Mucosa of descending colon (tissue), 3 donors: ENCODE results near the gene HOXC13. TPM values are rescaled to one million over a fixed set of nuclear protein-coding genes. Genes with fewer than 3 reads are reported as not detected.

Source experiments
- ATAC-seq: fragments of 200-7000 bp; cut with Tn5 transposase; one replicate; pipeline ENCODE4 v1.9.1; 2020; ENCODE audit warnings: mild to moderate bottlenecking, moderate library complexity
- DNase-seq, 3 donors: peaks; one replicate each; pipeline ENCODE4 v3.0.0-alpha.2; 2020
- H3K36me3 ChIP-seq: fragments of 200-600 bp; one replicate; pipeline ENCODE4 v1.8.0; 2021; ENCODE audit warnings: low read depth, mild to moderate bottlenecking
- H3K4me1 ChIP-seq: fragments of 200-600 bp; one replicate; pipeline ENCODE4 v1.8.0; 2021; ENCODE audit warnings: low read depth, mild to moderate bottlenecking
- H3K4me3 ChIP-seq: fragments of 200-600 bp; one replicate; pipeline ENCODE4 v1.8.0; 2021; ENCODE audit warnings: mild to moderate bottlenecking
- H3K9me3 ChIP-seq: fragments of 200-600 bp; one replicate; pipeline ENCODE4 v1.8.0; 2021; ENCODE audit warnings: mild to moderate bottlenecking
- CTCF ChIP-seq: fragments of 200-600 bp; IDR thresholded peaks from one replicate; pipeline ENCODE4 v1.8.0; 2022; ENCODE audit warnings: antibody characterized with exemption, mild to moderate bottlenecking
- intact Hi-C, 2 donors: fragments of 100-400 bp; cut with DNase I in 1 of 2; cut with micrococcal nuclease in 1 of 2; formaldehyde crosslinking; loops; one replicate each; pipeline versions ENCODE4 v1.11.0 to v1.11.1; 2022; cut with DNase I, micrococcal nuclease
- long read RNA-seq, 2 donors: library from polyadenylated mRNA; unstranded; transcript quantifications; one replicate each; pipeline ENCODE4 v2.0.0, GENCODE V29; 2019 to 2021
- total RNA-seq, 3 donors: library from RNA; stranded (reverse); fragmentation: NEBNext Ultra II Directional in 2 of 3; extraction: Animal tissue kit (Norgen Biotek cat#: 25700) in 2 of 3; gene quantifications; one replicate each; pipeline versions ENCODE4 v1.2.1 to v1.2.4, GENCODE V29; 2021 to 2023
- donor health status: DM: no; HTN: no; CAD: no; lungs with moderate emphysema.
- donor health status: DM: no; HTN: no; CAD: no.
- donor health status: DM: no; HTN: yes; CAD: no.

The HOXC13 gene
- total RNA-seq: not detected
- long read RNA-seq, donor 1: 0 reads
- long read RNA-seq, donor 2: 0 reads

GRCh38 chr12:53938326-53939140, at the start of gene HOXC13:
HOXC13 (plus strand) TSS chr12:53938831; CDS start chr12:53938907, 76 bp downstream.
- DNase-seq (peak in 1 of 3 donors; percentile 10), ATAC-seq (peak; percentile 29)
- TF ChIP-seq CTCF: no peak
- H3K9me3 ChIP-seq: no peaks in the 10 kb centered on the region
- intact Hi-C loops: no loop called here
- no peaks in the 10 kb centered on the region for H3K36me3 ChIP-seq
- no peaks in the 10 kb centered on the region for H3K4me1 ChIP-seq
- no peak within 1 kb of the TSS for H3K4me3 ChIP-seq

GRCh38 chr12:53890081-53890480, 48.5 kb upstream of the HOXC13 start:
- no peak for DNase-seq
- no peaks in the 10 kb centered on the region for H3K36me3 ChIP-seq
- no peaks in the 10 kb centered on the region for H3K9me3 ChIP-seq
- no peak for ATAC-seq
- TF ChIP-seq CTCF: no peak
- intact Hi-C loops: no loop called here
- H3K4me3 ChIP-seq: no peak overlapping the region
- no peaks in the 10 kb centered on the region for H3K4me1 ChIP-seq

GRCh38 chr12:53892762-53893395, 45.8 kb upstream of the HOXC13 start:
- no peaks in the 10 kb centered on the region for H3K4me1 ChIP-seq
- no peaks in the 10 kb centered on the region for H3K9me3 ChIP-seq
- intact Hi-C loops: no loop called here
- TF ChIP-seq CTCF: no peak
- DNase-seq (no peak), ATAC-seq (no peak)
- no peaks in the 10 kb centered on the region for H3K36me3 ChIP-seq
- H3K4me3 ChIP-seq: no peak overlapping the region

GRCh38 chr12:53899230-53899629, 39.4 kb upstream of the HOXC13 start:
- H3K4me3 ChIP-seq: no peak overlapping the region
- no peak for DNase-seq
- H3K36me3 ChIP-seq: no peaks in the 10 kb centered on the region
- H3K4me1 ChIP-seq: no peaks in the 10 kb centered on the region
- no peaks in the 10 kb centered on the region for H3K9me3 ChIP-seq
- no peak for TF ChIP-seq CTCF
- intact Hi-C loops: no loop called here
- ATAC-seq: no peak

- Histone ChIP-seq H3K36me3 (no peaks in the 10 kb centered on the region), H3K4me3 (no peak overlapping the region), H3K9me3 (no peaks in the 10 kb centered on the region), H3K4me1 (no peaks in the 10 kb centered on the region)
- DNase-seq: no peak
- ATAC-seq: no peak
- intact Hi-C loops: no loop called here
- TF ChIP-seq CTCF: no peak
Observed at GRCh38 chr12:53907103-53907502, 31.5 kb upstream of the HOXC13 start.
